Common myeloid progenitor, CD34-positive (primary cell): ENCODE results near the gene SEL1L3.

Experiments
- CTCF ChIA-PET: fragments of 350-600 bp; sonication (Branson Sonifier 250); formaldehyde crosslinking; loops from one replicate; lab custom pipeline; 2021; ENCODE audit warnings: antibody characterized with exemption; lab: Charles Lee
- POLR2A ChIA-PET: fragments of 350-600 bp; sonication (Branson Sonifier 250); formaldehyde crosslinking; loops from one replicate; lab custom pipeline; 2021; ENCODE audit warnings: antibody characterized with exemption; lab: Charles Lee
- DNase-seq, 3 donors: peaks; one replicate each; pipeline versions ENCODE4 v3.0.0 to v3.0.0-alpha.2; 2013
- H3K27ac ChIP-seq, 2 experiments: 1 replicate in 1 of 2; 2 replicates in 1 of 2; pipeline ENCODE4 v1.7.0; 2013; ENCODE audit warnings: inconsistent platforms in 2 of 2, low read length in 2 of 2, mild to moderate bottlenecking in 2 of 2, low read depth in 1 of 2, moderate library complexity in 1 of 2; ENCODE audit not compliant: severe bottlenecking in 2 of 2, insufficient read depth in 1 of 2, poor library complexity in 1 of 2
- H3K27me3 ChIP-seq, 5 experiments: replicated peaks in 2 of 5; 1 replicate in 3 of 5; 2 replicates in 2 of 5; pipeline versions ENCODE4 v1.6.1 to v1.7.0; 2013; ENCODE audit warnings: low read length in 4 of 5, mild to moderate bottlenecking in 2 of 5, moderate library complexity in 2 of 5, inconsistent platforms in 1 of 5; ENCODE audit not compliant: insufficient read depth in 5 of 5, control insufficient read depth in 4 of 5
- H3K36me3 ChIP-seq, 4 experiments: 1 replicate in 2 of 4; 2 replicates in 2 of 4; pipeline versions ENCODE4 v1.6.1 to v1.7.0; 2013; ENCODE audit warnings: low read length in 3 of 4, control low read depth in 1 of 4, mild to moderate bottlenecking in 1 of 4; ENCODE audit not compliant: control insufficient read depth in 4 of 4, insufficient read depth in 4 of 4
- H3K4me1 ChIP-seq, 4 experiments: 1 replicate in 3 of 4; 2 replicates in 1 of 4; pipeline versions ENCODE4 v1.6.1 to v1.7.1; 2013; ENCODE audit warnings: low read length in 3 of 4, mild to moderate bottlenecking in 3 of 4, control low read depth in 1 of 4, inconsistent platforms in 1 of 4, moderate library complexity in 1 of 4; ENCODE audit not compliant: control insufficient read depth in 4 of 4, insufficient read depth in 4 of 4; ENCODE audit errors: control extremely low read depth in 1 of 4
- H3K4me3 ChIP-seq, 7 experiments: 1 replicate in 4 of 7; 2 replicates in 3 of 7; pipeline versions ENCODE4 v1.5.1 to v1.7.0; 2013; ENCODE audit warnings: mild to moderate bottlenecking in 7 of 7, low read length in 6 of 7, moderate library complexity in 6 of 7, inconsistent platforms in 2 of 7, low read depth in 2 of 7, control low read depth in 1 of 7; ENCODE audit not compliant: insufficient read depth in 4 of 7, control insufficient read depth in 1 of 7; ENCODE audit errors: extremely low read depth in 1 of 7
- H3K9me3 ChIP-seq, 5 experiments: 1 replicate in 4 of 5; 2 replicates in 1 of 5; pipeline versions ENCODE4 v1.6.1 to v1.7.1; 2013; ENCODE audit warnings: low read length in 4 of 5, mild to moderate bottlenecking in 2 of 5, inconsistent platforms in 1 of 5, low read depth in 1 of 5, moderate library complexity in 1 of 5; ENCODE audit not compliant: control insufficient read depth in 4 of 5, insufficient read depth in 2 of 5; ENCODE audit errors: control extremely low read depth in 1 of 5
- WGBS: methylation state at CpG from one replicate; pipeline ENCODE4 v1.1.5; 2013; ENCODE audit not compliant: insufficient coverage; 5-methylcytosine and 5-hydroxymethylcytosine counted together

Gene SEL1L3

GRCh38 chr4:25773358-25773757 lies 89.4 kb downstream of the SEL1L3 start:
- Histone ChIP-seq H3K36me3 (peaks cover 3 to 25% (median 18%) of the 10 kb centered on the region in 4 experiments), H3K27me3 (no peaks in the 10 kb centered on the region), H3K4me1 (no peaks in the 10 kb centered on the region), H3K9me3 (peaks cover 0 to 7% (median 0%) of the 10 kb centered on the region in 5 experiments), H3K27ac (no peak overlapping the region), H3K4me3 (no peak overlapping the region)
- ChIA-PET POLR2A (no interaction called here), CTCF (no interaction called here)
- DNase-seq = no peak
- WGBS = 93% methylated on average over 3 of the region's 4 CpGs

GRCh38 chr4:25771672-25772071 lies 91.1 kb downstream of the SEL1L3 start:
- WGBS = 87% methylated on average over 3 of the region's 4 CpGs
- peaks cover 2 to 18% (median 14%) of the 10 kb centered on the region in 4 experiments for H3K36me3 ChIP-seq
- CTCF ChIA-PET = interaction anchor here (1.1 to 2.4 kb wide), 6 partner anchors 12 to 339 kb away, joined by 3 to 11 read pairs (median 4); no protein-coding TSS in a partner anchor

DNA sequence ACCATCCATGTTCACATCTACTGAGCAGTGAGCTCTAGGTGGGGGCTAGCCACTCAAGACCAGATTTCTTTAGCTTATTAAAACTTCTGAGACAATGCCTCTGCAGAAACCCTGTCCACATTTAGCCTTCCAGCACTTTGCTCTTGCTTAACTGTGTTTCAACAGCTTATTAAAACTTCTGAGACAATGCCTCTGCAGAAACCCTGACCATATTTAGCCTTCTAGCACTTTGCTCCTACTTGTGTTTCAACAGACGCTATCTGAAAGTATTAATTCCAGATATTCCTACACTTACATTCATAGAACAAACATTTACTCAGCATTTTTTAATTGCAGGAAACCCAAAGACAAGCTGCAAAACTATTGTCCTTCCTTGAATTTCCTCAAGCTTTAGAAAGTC lies 91.9 kb downstream of the SEL1L3 start:
- H3K27ac ChIP-seq = no peak overlapping the region
- H3K36me3 ChIP-seq = peaks cover 2 to 15% (median 12%) of the 10 kb centered on the region in 4 experiments
- H3K4me1 ChIP-seq = no peaks in the 10 kb centered on the region
- ChIA-PET CTCF (interaction anchor here (1.2 to 2.4 kb wide), 5 partner anchors 13 to 329 kb away, joined by 3 to 11 read pairs (median 4); no protein-coding TSS in a partner anchor), POLR2A (no interaction called here)
- DNase-seq = no peak
- no peaks in the 10 kb centered on the region for H3K27me3 ChIP-seq
- no peaks in the 10 kb centered on the region for H3K9me3 ChIP-seq
- 58% methylated on average over 1 of the region's 1 CpG for WGBS
- H3K4me3 ChIP-seq = no peak overlapping the region

More at GRCh38 chr4:25771672-25772071, 91.1 kb downstream of the SEL1L3 start:
- POLR2A ChIA-PET = no interaction called here
- H3K27me3 ChIP-seq = no peaks in the 10 kb centered on the region
- H3K4me3 ChIP-seq = no peak overlapping the region
- no peaks in the 10 kb centered on the region for H3K4me1 ChIP-seq
- H3K9me3 ChIP-seq = no peaks in the 10 kb centered on the region
- no peak overlapping the region for H3K27ac ChIP-seq
- DNase-seq = no peak

- whole genome bisulfite sequencing = 84% methylated on average over 4 of the region's 4 CpGs
- CTCF ChIA-PET = interaction anchor here (0.7 to 4.0 kb wide), 5 partner anchors 12 to 351 kb away, joined by 3 to 38 read pairs (median 3); no protein-coding TSS in a partner anchor
- no peaks in the 10 kb centered on the region for H3K27me3 ChIP-seq
- POLR2A ChIA-PET = no interaction called here
- no peak overlapping the region for H3K27ac ChIP-seq
- H3K4me3 ChIP-seq = no peak overlapping the region
- H3K36me3 ChIP-seq = peaks cover 2 to 19% (median 15%) of the 10 kb centered on the region in 4 experiments
- H3K9me3 ChIP-seq = no peaks in the 10 kb centered on the region
- DNase-seq = no peak
- no peaks in the 10 kb centered on the region for H3K4me1 ChIP-seq
These were observed 93.5 kb downstream of the SEL1L3 start for GRCh38 chr4:25769251-25769650.

DNA sequence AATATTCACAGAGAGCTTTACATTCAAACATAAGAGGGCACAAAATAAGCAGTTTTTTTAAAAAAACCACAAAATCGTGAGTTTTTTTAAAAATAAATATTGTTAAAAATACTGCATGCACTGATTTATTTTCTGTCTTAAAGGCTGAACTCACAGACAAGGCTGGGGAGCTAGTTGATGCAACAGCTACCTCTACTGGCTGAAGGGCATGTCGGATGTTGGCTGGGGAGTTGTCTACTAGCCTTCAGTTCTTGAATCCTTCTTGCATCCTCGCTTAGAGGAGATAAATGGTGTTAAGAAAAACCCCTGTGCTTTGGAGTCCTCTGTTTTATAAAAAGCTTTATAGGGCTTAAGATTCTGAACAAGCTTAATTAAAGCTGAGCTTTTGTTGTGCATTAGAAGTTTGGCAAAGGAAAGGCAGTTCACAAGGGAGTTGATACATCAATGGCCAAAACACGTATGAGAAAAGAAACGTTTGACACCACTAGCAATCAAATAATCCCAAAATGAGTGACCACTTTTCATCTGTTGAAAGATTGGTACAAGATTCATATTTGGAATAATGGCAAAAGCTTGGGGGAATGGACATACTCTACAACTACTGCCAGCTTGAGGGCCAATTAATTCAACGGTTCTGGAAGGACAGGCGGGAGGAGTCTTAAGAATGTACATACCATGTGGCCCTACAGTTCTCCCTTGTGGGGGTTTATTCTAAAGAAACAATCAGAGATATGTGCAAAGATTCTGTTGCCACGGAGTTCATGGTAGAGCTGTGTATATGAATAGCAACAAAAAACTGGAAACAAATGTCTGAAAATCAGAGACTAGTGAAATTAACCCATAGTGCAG lies 94.7 kb downstream of the SEL1L3 start:
- H3K4me3 ChIP-seq = no peak overlapping the region
- 86% methylated on average over 5 of the region's 8 CpGs for WGBS
- H3K9me3 ChIP-seq = no peaks in the 10 kb centered on the region
- ChIA-PET CTCF (interaction anchor here (0.6 to 4.0 kb wide), 9 partner anchors 8 to 327 kb away, joined by 3 to 38 read pairs (median 4); no protein-coding TSS in a partner anchor), POLR2A (no interaction called here)
- peaks cover 2 to 25% (median 12%) of the 10 kb centered on the region in 4 experiments for H3K36me3 ChIP-seq
- no peaks in the 10 kb centered on the region for H3K4me1 ChIP-seq
- H3K27me3 ChIP-seq = no peaks in the 10 kb centered on the region
- peak; percentile 31 to 70 (median 68) for DNase-seq
- no peak overlapping the region for H3K27ac ChIP-seq

- H3K36me3 ChIP-seq = peaks cover 0 to 55% (median 22%) of the 10 kb centered on the region in 4 experiments
- no peaks in the 10 kb centered on the region for H3K27me3 ChIP-seq
- peak in 2 of 3 donors; percentile 28 to 33 for DNase-seq
- no peaks in the 10 kb centered on the region for H3K9me3 ChIP-seq
- no peak overlapping the region for H3K27ac ChIP-seq
- H3K4me3 ChIP-seq = no peak overlapping the region
- CTCF ChIA-PET = no interaction called here
- 100% methylated on average over 5 of the region's 11 CpGs for WGBS
- H3K4me1 ChIP-seq = no peaks in the 10 kb centered on the region
- POLR2A ChIA-PET = no interaction called here
These were observed 102.2 kb downstream of the SEL1L3 start for GRCh38 chr4:25760518-25761157.
